HAP-1 (cell line): ENCODE results near the gene NHLRC1.

Experiments
- DNase-seq, 2 experiments: peaks; one replicate each; pipeline ENCODE4 v3.0.0-alpha.2; 2016 to 2020; ENCODE audit warnings: low spot score in 2 of 2
- H3K27me3 ChIP-seq: fragments of 250-450 bp; sonication (Bioruptor Pico); 2 replicates; pipeline ENCODE4 v1.5.1; 2020; ENCODE audit warnings: low read depth, mild to moderate bottlenecking, moderate library complexity
- H3K36me3 ChIP-seq: fragments of 250-450 bp; sonication (Bioruptor Pico); replicated peaks from 2 replicates; pipeline ENCODE4 v1.5.1; 2020; ENCODE audit warnings: mild to moderate bottlenecking
- H3K4me1 ChIP-seq: fragments of 250-450 bp; sonication (Bioruptor Pico); 2 replicates; pipeline ENCODE4 v1.5.1; 2020; ENCODE audit warnings: mild to moderate bottlenecking
- H3K4me3 ChIP-seq: fragments of 250-450 bp; sonication (Bioruptor Pico); 2 replicates; pipeline ENCODE4 v1.5.1; 2020; ENCODE audit warnings: mild to moderate bottlenecking, moderate library complexity
- H3K9me3 ChIP-seq: fragments of 250-450 bp; sonication (Bioruptor Pico); 2 replicates; pipeline ENCODE4 v1.5.1; 2020; ENCODE audit warnings: mild to moderate bottlenecking, moderate library complexity
- in situ Hi-C: fragments of 300-500 bp; cut with MboI; formaldehyde crosslinking; loops from 3 replicates; pipeline ENCODE4 v1.14.3; 2020; ENCODE audit warnings: low sequenced_read_pairs, inconsistent platforms, mixed read lengths

Gene NHLRC1

GRCh38 chr6:18087396-18088165, 34.9 kb downstream of the NHLRC1 start:
- no peaks in the 10 kb centered on the region for H3K27me3 ChIP-seq
- no peak for DNase-seq
- H3K4me3 ChIP-seq: no peak overlapping the region
- H3K36me3 ChIP-seq: no peaks in the 10 kb centered on the region
- H3K9me3 ChIP-seq: peaks cover 6% of the 10 kb centered on the region
- in situ Hi-C loops: no loop called here
- H3K4me1 ChIP-seq: no peaks in the 10 kb centered on the region

- DNase-seq: no peak
- H3K4me1 ChIP-seq: no peaks in the 10 kb centered on the region
- H3K9me3 ChIP-seq: no peaks in the 10 kb centered on the region; the same call in 1 of the 2 replicates
- in situ Hi-C loops: no loop called here
- no peak overlapping the region for H3K4me3 ChIP-seq
- no peaks in the 10 kb centered on the region for H3K27me3 ChIP-seq
- no peaks in the 10 kb centered on the region for H3K36me3 ChIP-seq
Measured at GRCh38 chr6:18081025-18081668, 41.3 kb downstream of the NHLRC1 start.

- in situ Hi-C loops: no loop called here
- Histone ChIP-seq H3K36me3 (no peaks in the 10 kb centered on the region), H3K4me3 (no peak overlapping the region), H3K4me1 (no peaks in the 10 kb centered on the region), H3K27me3 (no peaks in the 10 kb centered on the region), H3K9me3 (no peaks in the 10 kb centered on the region; the same call in 1 of the 2 replicates)
- DNase-seq: no peak
Measured at GRCh38 chr6:18080544-18080943, 41.9 kb downstream of the NHLRC1 start.

GRCh38 chr6:18078866-18079265, 43.6 kb downstream of the NHLRC1 start:
- Histone ChIP-seq H3K27me3 (no peaks in the 10 kb centered on the region), H3K4me1 (no peaks in the 10 kb centered on the region), H3K4me3 (no peak overlapping the region), H3K36me3 (no peaks in the 10 kb centered on the region), H3K9me3 (no peaks in the 10 kb centered on the region; the same call in 1 of the 2 replicates)
- in situ Hi-C loops: no loop called here
- DNase-seq: no peak

- H3K4me3 ChIP-seq: no peak overlapping the region
- DNase-seq: no peak
- H3K9me3 ChIP-seq: no peaks in the 10 kb centered on the region; the same call in 1 of the 2 replicates
- H3K4me1 ChIP-seq: no peaks in the 10 kb centered on the region
- H3K27me3 ChIP-seq: no peaks in the 10 kb centered on the region
- H3K36me3 ChIP-seq: no peaks in the 10 kb centered on the region
- in situ Hi-C loops: no loop called here
Measured at GRCh38 chr6:18076231-18076630, 46.2 kb downstream of the NHLRC1 start.

- H3K4me3 ChIP-seq: no peak overlapping the region
- no peaks in the 10 kb centered on the region for H3K27me3 ChIP-seq
- in situ Hi-C loops: no loop called here
- DNase-seq: no peak
- H3K36me3 ChIP-seq: no peaks in the 10 kb centered on the region
- no peaks in the 10 kb centered on the region; the same call in 1 of the 2 replicates for H3K9me3 ChIP-seq
- H3K4me1 ChIP-seq: peaks cover 6% of the 10 kb centered on the region; the same call in 1 of the 2 replicates
Measured at GRCh38 chr6:18072841-18073240, 49.6 kb downstream of the NHLRC1 start.

- H3K4me1 ChIP-seq: peaks cover 6% of the 10 kb centered on the region; the same call in 1 of the 2 replicates
- H3K4me3 ChIP-seq: no peak overlapping the region
- H3K27me3 ChIP-seq: no peaks in the 10 kb centered on the region
- no peaks in the 10 kb centered on the region for H3K36me3 ChIP-seq
- no peak for DNase-seq
- H3K9me3 ChIP-seq: no peaks in the 10 kb centered on the region
- in situ Hi-C loops: no loop called here
Measured at GRCh38 chr6:18070486-18070885, 52.0 kb downstream of the NHLRC1 start.
